NCI-H82 (cell line): ENCODE results near the gene CLIC3.
"Not testable (repeated sequence)": the region's sequence is repeated elsewhere in the genome, so short reads cannot be mapped to it uniquely, and the experiment has no call there.

Experiments used
- DNase-seq: peaks from one replicate; lab custom pipeline; 2025; lab: John Stamatoyannopoulos, UW

CLIC3 gene

GRCh38 chr9:137017071-137017470 lies 20.7 kb upstream of the CLIC3 start:
- no peak for DNase-seq

- no peak for DNase-seq
Observed at GRCh38 chr9:137016436-137016835, 20.1 kb upstream of the CLIC3 start.

GRCh38 chr9:137015976-137016375 lies 19.6 kb upstream of the CLIC3 start:
- DNase-seq, result no peak

- DNase-seq, result no peak
Observed at GRCh38 chr9:137015540-137015930, 19.2 kb upstream of the CLIC3 start.

GRCh38 chr9:137014776-137015539 lies 18.6 kb upstream of the CLIC3 start:
- DNase-seq, result no peak

- DNase-seq, result no peak
Observed at GRCh38 chr9:137014166-137014565, 17.8 kb upstream of the CLIC3 start.

- DNase-seq, result no peak
Observed at GRCh38 chr9:137013571-137013940, 17.2 kb upstream of the CLIC3 start.

GRCh38 chr9:137012694-137013570 lies 16.6 kb upstream of the CLIC3 start:
- DNase-seq, result peak; percentile 18

GRCh38 chr9:137011907-137012675 lies 15.7 kb upstream of the CLIC3 start:
- DNase-seq, result no peak

- no peak for DNase-seq
Observed at GRCh38 chr9:137011156-137011555, 14.8 kb upstream of the CLIC3 start.

GRCh38 chr9:137009938-137010732 lies 13.8 kb upstream of the CLIC3 start:
- DNase-seq, result no peak

GRCh38 chr9:137009217-137009616 lies 12.8 kb upstream of the CLIC3 start:
- DNase-seq, result no peak

- DNase-seq, result no peak
Observed at GRCh38 chr9:137008312-137008711, 11.9 kb upstream of the CLIC3 start.

- no peak for DNase-seq
Observed at GRCh38 chr9:137007816-137008270, 11.5 kb upstream of the CLIC3 start.

- DNase-seq, result no peak
Observed at GRCh38 chr9:137007108-137007815, 10.9 kb upstream of the CLIC3 start.

- no peak for DNase-seq
Observed at GRCh38 chr9:137006116-137007003, 10.0 kb upstream of the CLIC3 start.

- not testable (repeated sequence) for DNase-seq
Observed at GRCh38 chr9:137004285-137004684, 7.9 kb upstream of the CLIC3 start.

GRCh38 chr9:137002646-137003041 lies 6.3 kb upstream of the CLIC3 start:
- no peak for DNase-seq

- DNase-seq, result no peak
Observed at GRCh38 chr9:137001857-137002645, 5.7 kb upstream of the CLIC3 start.
